Uterus (tissue), 4 donors: ENCODE measurements around the gene MYL1. TPM values are rescaled to one million over a fixed set of nuclear protein-coding genes. Genes with fewer than 3 reads are reported as not detected.

Experiments
- DNase-seq, 2 donors: peaks; one replicate each; pipeline ENCODE4 v3.0.0-alpha.2; 2019 to 2020
- H3K27ac ChIP-seq, 2 donors: fragments of 200-600 bp; sonication (generic); 1 replicate in 1 of 2; 2 replicates in 1 of 2; pipeline ENCODE4 v1.5.1; 2016 to 2018
- H3K27me3 ChIP-seq, 2 donors: fragments of 200-600 bp; sonication (generic); one replicate each; pipeline ENCODE4 v1.5.1; 2018 to 2019; ENCODE audit warnings: control low read depth in 1 of 2
- H3K36me3 ChIP-seq, 2 donors: fragments of 200-600 bp; sonication (generic); one replicate each; pipeline ENCODE4 v1.5.1; 2019; ENCODE audit warnings: control low read depth in 1 of 2
- H3K4me1 ChIP-seq, 2 donors: fragments of 200-600 bp; sonication (generic); one replicate each; pipeline ENCODE4 v1.5.1; 2018 to 2019; ENCODE audit warnings: control low read depth in 1 of 2
- H3K4me3 ChIP-seq, 2 donors: fragments of 200-600 bp; sonication (generic); 1 replicate in 1 of 2; 2 replicates in 1 of 2; pipeline ENCODE4 v1.5.1; 2018 to 2019; ENCODE audit warnings: mild to moderate bottlenecking in 1 of 2
- H3K9me3 ChIP-seq, 2 donors: fragments of 200-600 bp; sonication (generic); one replicate each; pipeline ENCODE4 v1.5.1; 2019; ENCODE audit warnings: control low read depth in 1 of 2
- POLR2A ChIP-seq, 2 donors: fragments of 450-650 bp; IDR thresholded peaks; one replicate each; pipeline ENCODE4 v1.6.1; 2016; ENCODE audit warnings: antibody characterized with exemption in 2 of 2, mild to moderate bottlenecking in 1 of 2, moderate library complexity in 1 of 2
- intact Hi-C: fragments of 100-400 bp; cut with DNase I; formaldehyde crosslinking; loops from one replicate; pipeline ENCODE4 v1.15.1; 2023; ENCODE audit warnings: low total_unique reads
- total RNA-seq, 4 donors: library from RNA; depleted of rRNA in 3 of 4; stranded (reverse); fragments of >200 nt in 3 of 4; gene quantifications; one replicate each; pipeline versions ENCODE4 v1.1.0 to v1.2.4, GENCODE V29; 2014 to 2023
- TF ChIP-seq, protein P1 (sequence below), 4 experiments: fragments of 200-600 bp in 2 of 4; fragments of 450-650 bp in 2 of 4; sonication (generic) in 2 of 4; IDR thresholded peaks; one replicate each; pipeline ENCODE4 v1.5.1; 2016 to 2019; ENCODE audit warnings: antibody characterized with exemption in 4 of 4, mild to moderate bottlenecking in 2 of 4, moderate library complexity in 1 of 4
- donor health status: DM: yes; HTN: yes; CAD: no.

MYL1 gene
- total RNA-seq, 4 donors from 2014 or later: 0.48 to 0.88 TPM; not detected in 2

DNA sequence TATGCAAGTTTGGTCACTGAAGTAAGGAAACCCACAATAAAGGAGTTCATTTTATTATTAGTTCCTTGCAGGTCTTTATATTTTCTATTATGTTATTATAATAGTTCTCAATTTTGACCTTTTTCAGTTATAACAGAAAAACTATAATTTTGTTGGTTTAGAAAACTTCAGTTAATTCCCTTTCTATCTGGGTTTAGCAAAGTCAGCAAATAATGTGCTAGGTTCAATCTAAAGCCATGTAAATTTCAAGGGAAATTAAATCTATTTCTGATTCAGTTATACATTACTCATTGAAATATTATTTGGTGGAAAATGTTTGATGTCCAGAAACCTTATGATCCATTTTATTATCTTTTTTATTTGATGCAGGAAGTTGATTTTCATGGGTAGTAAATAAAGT, 43.7 kb downstream of the MYL1 start:
- Histone ChIP-seq H3K4me1 (no peaks in the 10 kb centered on the region), H3K36me3 (no peaks in the 10 kb centered on the region), H3K4me3 (no peak overlapping the region), H3K27me3 (no peaks in the 10 kb centered on the region), H3K9me3 (no peaks in the 10 kb centered on the region), H3K27ac (no peak overlapping the region)
- intact Hi-C loops: no loop called here
- no peak for DNase-seq
- TF ChIP-seq, protein P1, sequence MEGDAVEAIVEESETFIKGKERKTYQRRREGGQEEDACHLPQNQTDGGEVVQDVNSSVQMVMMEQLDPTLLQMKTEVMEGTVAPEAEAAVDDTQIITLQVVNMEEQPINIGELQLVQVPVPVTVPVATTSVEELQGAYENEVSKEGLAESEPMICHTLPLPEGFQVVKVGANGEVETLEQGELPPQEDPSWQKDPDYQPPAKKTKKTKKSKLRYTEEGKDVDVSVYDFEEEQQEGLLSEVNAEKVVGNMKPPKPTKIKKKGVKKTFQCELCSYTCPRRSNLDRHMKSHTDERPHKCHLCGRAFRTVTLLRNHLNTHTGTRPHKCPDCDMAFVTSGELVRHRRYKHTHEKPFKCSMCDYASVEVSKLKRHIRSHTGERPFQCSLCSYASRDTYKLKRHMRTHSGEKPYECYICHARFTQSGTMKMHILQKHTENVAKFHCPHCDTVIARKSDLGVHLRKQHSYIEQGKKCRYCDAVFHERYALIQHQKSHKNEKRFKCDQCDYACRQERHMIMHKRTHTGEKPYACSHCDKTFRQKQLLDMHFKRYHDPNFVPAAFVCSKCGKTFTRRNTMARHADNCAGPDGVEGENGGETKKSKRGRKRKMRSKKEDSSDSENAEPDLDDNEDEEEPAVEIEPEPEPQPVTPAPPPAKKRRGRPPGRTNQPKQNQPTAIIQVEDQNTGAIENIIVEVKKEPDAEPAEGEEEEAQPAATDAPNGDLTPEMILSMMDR (IDR thresholded peaks at IDR 0.05): no peak
- TF ChIP-seq POLR2A (IDR thresholded peaks at IDR 0.05): no peak

DNA sequence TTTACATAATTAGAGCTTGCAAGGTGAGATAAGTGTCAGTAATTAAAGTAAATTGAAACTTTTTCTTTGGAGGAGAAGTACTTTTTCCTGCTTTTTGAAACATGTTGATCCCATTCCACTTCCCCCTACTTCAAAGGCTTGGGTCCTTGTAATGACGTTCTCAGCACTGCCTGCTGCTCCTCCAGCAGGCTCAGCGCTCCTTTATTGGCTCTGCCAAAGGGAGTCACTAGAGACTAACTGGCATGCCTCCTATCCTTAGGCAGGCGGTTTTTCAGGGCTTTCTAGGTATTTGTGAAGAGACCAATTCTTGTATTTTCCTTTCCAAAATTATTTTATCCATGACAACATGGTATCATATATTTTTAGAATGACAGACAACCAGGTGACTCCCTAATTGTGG, 45.8 kb downstream of the MYL1 start:
- no peak overlapping the region for H3K27ac ChIP-seq
- TF ChIP-seq, protein P1 (IDR thresholded peaks at IDR 0.05): no peak
- no peak for TF ChIP-seq POLR2A (IDR thresholded peaks at IDR 0.05)
- H3K36me3 ChIP-seq: no peaks in the 10 kb centered on the region
- H3K4me1 ChIP-seq: no peaks in the 10 kb centered on the region
- H3K9me3 ChIP-seq: no peaks in the 10 kb centered on the region
- no peaks in the 10 kb centered on the region for H3K27me3 ChIP-seq
- intact Hi-C loops: no loop called here
- no peak for DNase-seq
- no peak overlapping the region for H3K4me3 ChIP-seq

DNA sequence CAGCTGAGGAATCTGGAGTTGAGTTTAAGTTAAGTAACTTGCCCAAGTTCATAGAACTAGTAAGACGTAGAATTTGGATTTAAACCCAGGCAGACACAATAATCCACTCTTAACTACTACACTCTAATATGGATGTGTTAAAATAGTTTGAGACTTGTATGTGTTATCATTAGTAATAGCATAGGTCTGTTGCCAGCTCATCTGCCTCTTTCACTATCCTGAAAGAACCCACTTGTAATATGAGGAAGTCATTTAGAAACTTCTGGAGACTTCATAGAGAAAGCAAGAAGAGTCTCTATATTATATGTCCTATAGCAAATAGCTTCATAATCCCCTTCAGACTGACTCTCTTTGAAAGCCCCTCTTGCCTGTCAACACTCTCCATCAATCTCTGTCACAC, 46.7 kb downstream of the MYL1 start:
- no peak overlapping the region for H3K27ac ChIP-seq
- TF ChIP-seq POLR2A (IDR thresholded peaks at IDR 0.05): no peak
- TF ChIP-seq, protein P1 (IDR thresholded peaks at IDR 0.05): no peak
- H3K27me3 ChIP-seq: no peaks in the 10 kb centered on the region
- DNase-seq: no peak
- no peak overlapping the region for H3K4me3 ChIP-seq
- no peaks in the 10 kb centered on the region for H3K4me1 ChIP-seq
- no peaks in the 10 kb centered on the region for H3K9me3 ChIP-seq
- intact Hi-C loops: no loop called here
- no peaks in the 10 kb centered on the region for H3K36me3 ChIP-seq

DNA sequence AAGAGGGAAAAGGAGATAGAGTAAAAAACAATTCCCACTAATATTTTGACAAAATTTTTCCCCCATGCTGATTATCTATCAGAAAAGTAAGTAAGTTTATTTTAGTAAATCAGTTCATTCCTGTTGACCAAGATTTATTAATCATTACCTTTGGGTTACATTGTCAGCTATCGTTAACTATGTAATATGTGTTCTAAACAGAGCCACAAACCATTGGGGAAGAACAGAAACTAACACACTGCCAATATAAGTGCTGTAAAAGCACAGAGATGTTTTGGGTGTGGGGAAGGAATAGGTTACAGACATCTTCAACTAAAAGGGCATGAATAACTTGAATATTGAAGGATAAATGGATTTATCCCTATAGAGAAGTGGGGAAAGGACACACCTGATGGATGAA, 47.3 kb downstream of the MYL1 start:
- TF ChIP-seq, protein P1 (IDR thresholded peaks at IDR 0.05): no peak
- TF ChIP-seq POLR2A (IDR thresholded peaks at IDR 0.05): no peak
- Histone ChIP-seq H3K4me1 (no peaks in the 10 kb centered on the region), H3K4me3 (no peak overlapping the region), H3K27ac (no peak overlapping the region), H3K27me3 (no peaks in the 10 kb centered on the region), H3K36me3 (no peaks in the 10 kb centered on the region), H3K9me3 (no peaks in the 10 kb centered on the region)
- intact Hi-C loops: no loop called here
- no peak for DNase-seq

DNA sequence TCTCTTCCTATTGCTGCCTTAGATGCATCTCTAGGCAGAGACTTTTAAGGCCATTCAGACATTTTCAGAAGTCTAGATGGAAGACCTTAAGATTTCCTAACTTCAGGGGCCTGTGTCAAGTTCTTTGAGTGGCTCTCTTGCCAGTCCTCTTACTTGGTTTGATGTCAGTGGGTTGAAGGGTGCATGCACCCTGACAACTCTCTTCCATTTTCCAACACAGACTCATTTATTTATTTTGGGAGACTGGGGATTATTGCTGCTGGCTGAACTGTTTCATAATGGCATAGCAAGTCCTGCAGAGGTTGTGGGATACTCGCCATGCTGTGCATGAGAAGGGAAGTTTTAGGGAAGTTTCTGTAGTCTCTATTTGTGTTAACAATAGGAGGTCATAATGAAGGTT, 50.7 kb downstream of the MYL1 start:
- H3K9me3 ChIP-seq: no peaks in the 10 kb centered on the region
- H3K27me3 ChIP-seq: no peaks in the 10 kb centered on the region
- no peaks in the 10 kb centered on the region for H3K4me1 ChIP-seq
- no peak for DNase-seq
- H3K27ac ChIP-seq: no peak overlapping the region
- no peak overlapping the region for H3K4me3 ChIP-seq
- TF ChIP-seq POLR2A (IDR thresholded peaks at IDR 0.05): no peak
- TF ChIP-seq, protein P1 (IDR thresholded peaks at IDR 0.05): no peak
- H3K36me3 ChIP-seq: no peaks in the 10 kb centered on the region
- intact Hi-C loops: no loop called here
